ENCODE data around the gene MYRFL.

Gene MYRFL

GRCh38 chr12:69998011-69998410, 173.0 kb downstream of the MYRFL start:
- no peak overlapping the region for H3K4me3 ChIP-seq (ENCODE audit: control insufficient read depth, low read depth, low read length)
- no peak for TF ChIP-seq CTCF (IDR thresholded peaks at IDR 0.05; ENCODE audit: control insufficient read depth, insufficient read depth, low read depth, low read length, missing control alignments)
- no peak for DNase-seq (ENCODE audit: low read depth)

- TF ChIP-seq CTCF (IDR thresholded peaks at IDR 0.05; ENCODE audit: control insufficient read depth, insufficient read depth, low read depth, low read length, missing control alignments), result no peak
- DNase-seq (ENCODE audit: low read depth), result no peak
- no peak overlapping the region for H3K4me3 ChIP-seq (ENCODE audit: control insufficient read depth, low read depth, low read length)
Measured at GRCh38 chr12:69998922-69999321, 173.9 kb downstream of the MYRFL start.

- no peak for DNase-seq (ENCODE audit: low read depth)
- H3K4me3 ChIP-seq (ENCODE audit: control insufficient read depth, low read depth, low read length), result no peak overlapping the region
- TF ChIP-seq CTCF (IDR thresholded peaks at IDR 0.05; ENCODE audit: control insufficient read depth, insufficient read depth, low read depth, low read length, missing control alignments), result no peak
Measured at GRCh38 chr12:69999561-69999960, 174.5 kb downstream of the MYRFL start.

- no peak for TF ChIP-seq CTCF (IDR thresholded peaks at IDR 0.05; ENCODE audit: control insufficient read depth, insufficient read depth, low read depth, low read length, missing control alignments)
- no peak overlapping the region for H3K4me3 ChIP-seq (ENCODE audit: control insufficient read depth, low read depth, low read length)
- no peak for DNase-seq (ENCODE audit: low read depth)
Measured at GRCh38 chr12:70002097-70002911, 177.3 kb downstream of the MYRFL start.

GRCh38 chr12:70002912-70003255, 177.9 kb downstream of the MYRFL start:
- no peak for TF ChIP-seq CTCF (IDR thresholded peaks at IDR 0.05; ENCODE audit: control insufficient read depth, insufficient read depth, low read depth, low read length, missing control alignments)
- DNase-seq (ENCODE audit: low read depth), result no peak
- H3K4me3 ChIP-seq (ENCODE audit: control insufficient read depth, low read depth, low read length), result no peak overlapping the region

- no peak for DNase-seq (ENCODE audit: low read depth)
- TF ChIP-seq CTCF (IDR thresholded peaks at IDR 0.05; ENCODE audit: control insufficient read depth, insufficient read depth, low read depth, low read length, missing control alignments), result no peak
Measured at GRCh38 chr12:70005864-70006618, 181.0 kb downstream of the MYRFL start.

More at GRCh38 chr12:70005864-70006618, 181.0 kb downstream of the MYRFL start:
- H3K4me3 ChIP-seq (ENCODE audit: control insufficient read depth, low read depth, low read length), result no peak overlapping the region

Measured in AG09309 (cell line).